Transverse colon (tissue), 4 donors: ENCODE results near the gene DNM1. TPM values are rescaled to one million over a fixed set of nuclear protein-coding genes. Genes with fewer than 3 reads are reported as not detected.

Experiments
- DNase-seq: peaks from one replicate; pipeline ENCODE4 v3.0.0-alpha.2; 2019
- H3K27ac ChIP-seq, 4 donors: fragments of 200-600 bp; sonication (generic); 2 replicates each; pipeline ENCODE4 v1.5.1; 2016 to 2018; ENCODE audit warnings: inconsistent platforms in 4 of 4
- H3K27me3 ChIP-seq: fragments of 200-600 bp; sonication (generic); 2 replicates; pipeline ENCODE4 v1.5.1; 2017; ENCODE audit warnings: inconsistent platforms
- H3K36me3 ChIP-seq, 4 donors: fragments of 200-600 bp; sonication (generic); 2 replicates each; pipeline ENCODE4 v1.5.1; 2017 to 2019; ENCODE audit warnings: inconsistent platforms in 4 of 4
- H3K4me1 ChIP-seq, 4 donors: fragments of 200-600 bp; sonication (generic); 2 replicates each; pipeline ENCODE4 v1.5.1; 2017 to 2020; ENCODE audit warnings: inconsistent platforms in 4 of 4
- H3K4me3 ChIP-seq, 4 donors: fragments of 200-600 bp; sonication (generic); 1 replicate in 1 of 4; 2 replicates in 3 of 4; pipeline versions ENCODE4 v1.5.1 to v1.6.1; 2017 to 2019; ENCODE audit warnings: inconsistent platforms in 4 of 4
- H3K9me3 ChIP-seq, 2 donors: fragments of 200-600 bp; sonication (generic); 2 replicates each; pipeline ENCODE4 v1.5.1; 2017 to 2019; ENCODE audit warnings: inconsistent platforms in 2 of 2
- EP300 ChIP-seq: sonication (generic); formaldehyde crosslinking; IDR thresholded peaks from one replicate; pipeline ENCODE4 v1.6.1; 2017; ENCODE audit warnings: antibody characterized with exemption, low read depth
- POLR2A ChIP-seq: fragments of 450-650 bp; IDR thresholded peaks from one replicate; pipeline ENCODE4 v1.6.1; 2016; ENCODE audit warnings: antibody characterized with exemption, mild to moderate bottlenecking, moderate library complexity
- POLR2AphosphoS5 ChIP-seq, 3 donors: sonication (generic); formaldehyde crosslinking; IDR thresholded peaks; one replicate each; pipeline ENCODE4 v1.6.1; 2016; ENCODE audit warnings: antibody characterized with exemption in 3 of 3
- WGBS, 2 donors: methylation state at CpG; one replicate each; pipeline ENCODE4 v1.1.5; 2018; ENCODE audit warnings: low coverage in 1 of 2; 5-methylcytosine and 5-hydroxymethylcytosine counted together
- in situ Hi-C, 4 donors: fragments of 200-750 bp; cut with MboI; loops; one replicate each; pipeline versions ENCODE4 v1.15.0 to v1.15.1; 2017; ENCODE audit warnings: low sequenced_read_pairs in 3 of 4, low pct_ligation_motif_present in 1 of 4, low pct_unique_long_range_greater_than_20kb in 1 of 4
- intact Hi-C: fragments of 100-400 bp; cut with DNase I; formaldehyde crosslinking; loops from one replicate; pipeline ENCODE4 v1.15.1; 2023; ENCODE audit warnings: low total_unique reads
- total RNA-seq, 4 donors: library from RNA; depleted of rRNA; stranded (reverse); fragments of >200 nt; gene quantifications; one replicate each; pipeline ENCODE4 v1.1.0, GENCODE V29; 2016
- TF ChIP-seq, protein P1 (sequence below), 5 experiments: fragments of 200-600 bp in 3 of 5; fragments of 450-650 bp in 2 of 5; sonication (generic) in 3 of 5; IDR thresholded peaks; 1 replicate in 2 of 5; 2 replicates in 3 of 5; pipeline ENCODE4 v1.5.1; 2016 to 2017; ENCODE audit warnings: antibody characterized with exemption in 5 of 5, inconsistent platforms in 3 of 5, mild to moderate bottlenecking in 2 of 5, moderate library complexity in 1 of 5

DNM1 gene
- total RNA-seq, 4 donors from 2014 or later, result 7.5 to 41.8 (median 14.3) TPM

- intact Hi-C loops (no loop called here), in situ Hi-C loops (no loop called here)
- Histone ChIP-seq H3K4me1 (peaks cover 4 to 19% (median 9%) of the 10 kb centered on the region in 4 donors), H3K27me3 (peaks cover 10% of the 10 kb centered on the region), H3K27ac (no peak overlapping the region), H3K9me3 (no peaks in the 10 kb centered on the region), H3K36me3 (peaks cover 0 to 9% (median 4%) of the 10 kb centered on the region in 4 donors), H3K4me3 (no peak overlapping the region)
- TF ChIP-seq POLR2AphosphoS5 (IDR thresholded peaks at IDR 0.05) (no peak), POLR2A (no peak), EP300 (no peak)
- TF ChIP-seq, protein P1, sequence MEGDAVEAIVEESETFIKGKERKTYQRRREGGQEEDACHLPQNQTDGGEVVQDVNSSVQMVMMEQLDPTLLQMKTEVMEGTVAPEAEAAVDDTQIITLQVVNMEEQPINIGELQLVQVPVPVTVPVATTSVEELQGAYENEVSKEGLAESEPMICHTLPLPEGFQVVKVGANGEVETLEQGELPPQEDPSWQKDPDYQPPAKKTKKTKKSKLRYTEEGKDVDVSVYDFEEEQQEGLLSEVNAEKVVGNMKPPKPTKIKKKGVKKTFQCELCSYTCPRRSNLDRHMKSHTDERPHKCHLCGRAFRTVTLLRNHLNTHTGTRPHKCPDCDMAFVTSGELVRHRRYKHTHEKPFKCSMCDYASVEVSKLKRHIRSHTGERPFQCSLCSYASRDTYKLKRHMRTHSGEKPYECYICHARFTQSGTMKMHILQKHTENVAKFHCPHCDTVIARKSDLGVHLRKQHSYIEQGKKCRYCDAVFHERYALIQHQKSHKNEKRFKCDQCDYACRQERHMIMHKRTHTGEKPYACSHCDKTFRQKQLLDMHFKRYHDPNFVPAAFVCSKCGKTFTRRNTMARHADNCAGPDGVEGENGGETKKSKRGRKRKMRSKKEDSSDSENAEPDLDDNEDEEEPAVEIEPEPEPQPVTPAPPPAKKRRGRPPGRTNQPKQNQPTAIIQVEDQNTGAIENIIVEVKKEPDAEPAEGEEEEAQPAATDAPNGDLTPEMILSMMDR (IDR thresholded peaks at IDR 0.05), result no peak
- no peak for DNase-seq
- WGBS, 2 donors, result 89 to 90% methylated on average over 2 to 21 of the region's 25 CpGs
Measured at GRCh38 chr9:128252317-128253139, 49.3 kb downstream of the DNM1 start.

DNA sequence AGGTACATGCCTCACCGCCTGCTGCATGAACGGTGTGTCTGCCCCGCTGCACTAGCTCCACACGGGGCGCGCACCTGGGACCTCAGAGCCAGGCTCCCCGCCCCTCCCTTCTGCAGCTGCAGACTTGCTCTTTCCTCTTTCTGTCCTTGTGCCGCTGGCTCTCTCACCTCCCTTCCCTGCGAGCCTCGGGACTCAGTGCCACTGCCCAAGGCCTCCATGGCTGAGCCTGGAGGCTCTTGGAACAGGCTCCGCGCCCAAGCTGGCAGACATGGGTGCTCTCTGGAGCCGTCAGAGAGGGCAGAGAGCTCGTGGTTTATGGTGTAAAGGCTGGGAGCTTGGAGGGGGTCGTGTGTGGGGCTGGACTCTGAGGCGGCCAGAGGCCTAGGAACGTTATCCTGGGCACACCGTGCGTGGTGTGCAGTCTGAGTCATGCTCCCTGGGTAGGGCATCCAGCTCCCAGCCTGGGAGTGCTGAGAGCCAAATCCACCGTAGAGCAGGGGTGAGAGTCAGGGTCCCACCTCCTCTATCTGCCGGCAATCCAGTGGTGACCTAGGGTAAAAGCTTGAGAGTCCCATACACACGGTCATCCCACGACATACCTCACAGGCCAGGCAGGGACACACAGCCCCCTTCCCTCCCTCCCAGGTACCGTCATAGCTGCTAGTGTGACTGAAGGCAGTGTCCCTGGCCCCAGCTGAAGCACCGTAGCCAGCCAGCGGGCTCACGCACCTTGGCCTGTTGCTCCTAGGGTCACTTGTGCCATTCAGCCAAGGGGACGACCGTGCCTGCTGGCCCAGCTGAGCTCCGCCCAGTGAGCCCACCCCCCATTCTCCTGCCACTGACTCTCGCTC is 50.2 kb downstream of the DNM1 start:
- Histone ChIP-seq H3K9me3 (no peaks in the 10 kb centered on the region), H3K4me3 (no peak overlapping the region), H3K36me3 (peaks cover 0 to 17% (median 7%) of the 10 kb centered on the region in 4 donors), H3K27ac (no peak overlapping the region), H3K27me3 (peaks cover 10% of the 10 kb centered on the region), H3K4me1 (peaks cover 4 to 19% (median 9%) of the 10 kb centered on the region in 4 donors)
- intact Hi-C loops, result no loop called here
- WGBS, 2 donors, result 87 to 93% methylated on average over 3 to 30 of the region's 31 CpGs
- DNase-seq, result no peak
- no peak for TF ChIP-seq EP300
- TF ChIP-seq POLR2AphosphoS5 (IDR thresholded peaks at IDR 0.05), result no peak
- no peak for TF ChIP-seq POLR2A
- TF ChIP-seq, protein P1 (IDR thresholded peaks at IDR 0.05), result no peak
- in situ Hi-C loops, result no loop called here

DNA sequence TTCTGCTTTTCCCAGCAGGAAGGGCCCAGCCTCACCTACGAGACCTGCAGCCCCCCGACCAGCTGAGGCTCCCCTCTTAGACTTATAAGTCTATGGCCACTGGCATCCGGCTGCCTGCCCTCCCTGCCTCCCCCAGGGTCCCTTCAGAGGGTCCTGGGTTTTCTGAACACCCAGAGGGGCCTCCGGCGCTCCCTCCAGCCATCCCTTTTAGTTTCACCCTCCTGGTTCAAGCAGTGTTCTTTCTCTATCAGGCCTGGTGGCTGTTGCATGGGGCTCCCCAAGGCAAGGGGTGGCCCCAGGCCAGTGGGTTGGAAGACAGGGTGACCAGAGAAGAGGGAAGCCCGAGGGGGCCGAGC is 50.8 kb downstream of the DNM1 start:
- in situ Hi-C loops, result no loop called here
- no peak for DNase-seq
- Histone ChIP-seq H3K4me3 (no peak overlapping the region), H3K27ac (no peak overlapping the region), H3K27me3 (peaks cover 10% of the 10 kb centered on the region), H3K4me1 (peaks cover 4 to 19% (median 9%) of the 10 kb centered on the region in 4 donors), H3K9me3 (no peaks in the 10 kb centered on the region), H3K36me3 (peaks cover 0 to 22% (median 10%) of the 10 kb centered on the region in 4 donors)
- intact Hi-C loops, result no loop called here
- WGBS, 2 donors, result 80 to 84% methylated on average over 1 to 7 of the region's 7 CpGs
- TF ChIP-seq, protein P1 (IDR thresholded peaks at IDR 0.05), result no peak
- no peak for TF ChIP-seq EP300
- TF ChIP-seq POLR2AphosphoS5 (IDR thresholded peaks at IDR 0.05), result no peak
- no peak for TF ChIP-seq POLR2A

- in situ Hi-C loops (no loop called here), intact Hi-C loops (no loop called here)
- no peak overlapping the region for H3K4me3 ChIP-seq
- WGBS, 2 donors, result 82 to 92% methylated on average over 12 to 20 of the region's 20 CpGs
- H3K4me1 ChIP-seq, result peaks cover 4 to 19% (median 9%) of the 10 kb centered on the region in 4 donors
- no peak overlapping the region for H3K27ac ChIP-seq
- peaks cover 10% of the 10 kb centered on the region for H3K27me3 ChIP-seq
- TF ChIP-seq POLR2AphosphoS5 (IDR thresholded peaks at IDR 0.05), result no peak
- peaks cover 0 to 26% (median 12%) of the 10 kb centered on the region in 4 donors for H3K36me3 ChIP-seq
- H3K9me3 ChIP-seq, result no peaks in the 10 kb centered on the region
- no peak for DNase-seq
Measured at GRCh38 chr9:128254362-128254761, 51.2 kb downstream of the DNM1 start.
